Fibroblast of the aortic adventitia (primary cell): ENCODE data around the gene TAF4. TPM values are rescaled to one million over a fixed set of nuclear protein-coding genes. Genes with fewer than 3 reads are reported as not detected.

Experiments
- DNase-seq: peaks from one replicate; pipeline ENCODE4 v3.0.0-alpha.2; 2010; ENCODE audit warnings: low read depth
- H3K4me3 ChIP-seq: 2 replicates; pipeline ENCODE4 v1.5.1; 2011; ENCODE audit warnings: low read depth, mild to moderate bottlenecking, control low read depth, low read length, moderate library complexity
- total RNA-seq: library from RNA; depleted of rRNA; stranded (reverse); fragments of >200 nt; gene quantifications from 2 replicates; pipeline ENCODE4 v1.2.3, GENCODE V29; 2012; ENCODE audit warnings: low replicate concordance
- TF ChIP-seq, protein P1 (sequence below): IDR thresholded peaks from 2 replicates; pipeline ENCODE4 v1.5.1; 2011; ENCODE audit warnings: mild to moderate bottlenecking, low read length, control low read depth, inconsistent platforms; ENCODE audit not compliant: insufficient read depth

Gene TAF4
- total RNA-seq, 1 donor: 5.4 TPM

GRCh38 chr20:62104791-62105345, 39.2 kb upstream of the TAF4 start:
- peak; percentile 10 for DNase-seq
- no peak overlapping the region for H3K4me3 ChIP-seq
- TF ChIP-seq, protein P1, sequence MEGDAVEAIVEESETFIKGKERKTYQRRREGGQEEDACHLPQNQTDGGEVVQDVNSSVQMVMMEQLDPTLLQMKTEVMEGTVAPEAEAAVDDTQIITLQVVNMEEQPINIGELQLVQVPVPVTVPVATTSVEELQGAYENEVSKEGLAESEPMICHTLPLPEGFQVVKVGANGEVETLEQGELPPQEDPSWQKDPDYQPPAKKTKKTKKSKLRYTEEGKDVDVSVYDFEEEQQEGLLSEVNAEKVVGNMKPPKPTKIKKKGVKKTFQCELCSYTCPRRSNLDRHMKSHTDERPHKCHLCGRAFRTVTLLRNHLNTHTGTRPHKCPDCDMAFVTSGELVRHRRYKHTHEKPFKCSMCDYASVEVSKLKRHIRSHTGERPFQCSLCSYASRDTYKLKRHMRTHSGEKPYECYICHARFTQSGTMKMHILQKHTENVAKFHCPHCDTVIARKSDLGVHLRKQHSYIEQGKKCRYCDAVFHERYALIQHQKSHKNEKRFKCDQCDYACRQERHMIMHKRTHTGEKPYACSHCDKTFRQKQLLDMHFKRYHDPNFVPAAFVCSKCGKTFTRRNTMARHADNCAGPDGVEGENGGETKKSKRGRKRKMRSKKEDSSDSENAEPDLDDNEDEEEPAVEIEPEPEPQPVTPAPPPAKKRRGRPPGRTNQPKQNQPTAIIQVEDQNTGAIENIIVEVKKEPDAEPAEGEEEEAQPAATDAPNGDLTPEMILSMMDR: no peak

GRCh38 chr20:62104234-62104789, 38.6 kb upstream of the TAF4 start:
- no peak for DNase-seq
- TF ChIP-seq, protein P1: no peak
- H3K4me3 ChIP-seq: no peak overlapping the region

GRCh38 chr20:62103508-62104233, 38.0 kb upstream of the TAF4 start:
- no peak overlapping the region for H3K4me3 ChIP-seq
- TF ChIP-seq, protein P1: no peak
- no peak for DNase-seq

DNA sequence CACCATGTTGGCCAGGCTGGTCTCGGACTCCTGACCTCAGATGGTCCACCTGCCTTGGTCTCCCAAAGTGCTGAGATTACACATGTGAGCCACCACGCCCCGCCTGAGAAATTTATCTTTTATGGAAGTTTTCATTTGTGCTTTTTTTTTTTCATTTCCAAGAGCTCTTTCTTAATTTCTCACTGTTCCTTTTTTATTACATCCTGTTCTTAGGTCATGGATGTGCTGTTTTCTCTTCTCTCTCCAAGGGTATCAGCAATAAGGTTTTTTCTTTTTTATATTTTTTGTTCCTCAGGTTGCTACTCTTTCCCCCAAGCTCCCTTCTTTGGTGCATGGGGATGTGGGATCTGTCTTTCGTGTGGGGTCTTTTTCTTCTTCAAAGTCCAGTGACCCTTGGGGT, 35.4 kb upstream of the TAF4 start:
- TF ChIP-seq, protein P1: no peak
- no peak for DNase-seq
- H3K4me3 ChIP-seq: no peak overlapping the region

DNA sequence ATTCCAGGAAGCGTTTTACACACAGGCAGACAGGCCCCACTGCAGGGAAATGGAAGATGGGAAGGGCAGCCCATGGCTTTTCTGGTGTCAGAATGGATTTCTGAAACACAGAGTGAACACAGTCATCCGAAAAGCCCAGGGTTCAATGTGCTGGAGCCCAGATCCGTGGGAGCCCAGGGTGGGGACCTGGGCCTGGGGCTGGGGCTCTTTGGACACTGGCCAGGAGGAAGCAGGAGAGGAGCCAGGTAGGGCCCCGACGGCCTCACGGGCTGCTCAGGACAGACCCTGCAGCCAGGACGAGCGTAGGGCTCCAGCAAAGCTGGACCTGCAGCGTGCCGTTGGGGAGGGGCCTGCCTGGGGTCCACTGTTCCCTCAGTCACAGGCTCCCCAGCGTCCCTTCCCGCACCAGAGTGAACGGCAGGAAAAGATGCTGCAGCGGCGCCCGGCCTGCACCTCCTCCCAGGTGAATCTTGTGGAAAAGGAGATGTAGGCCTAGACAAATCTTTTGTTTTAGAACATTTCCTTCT, 32.3 kb upstream of the TAF4 start:
- TF ChIP-seq, protein P1: no peak
- no peak for DNase-seq
- H3K4me3 ChIP-seq: no peak overlapping the region

DNA sequence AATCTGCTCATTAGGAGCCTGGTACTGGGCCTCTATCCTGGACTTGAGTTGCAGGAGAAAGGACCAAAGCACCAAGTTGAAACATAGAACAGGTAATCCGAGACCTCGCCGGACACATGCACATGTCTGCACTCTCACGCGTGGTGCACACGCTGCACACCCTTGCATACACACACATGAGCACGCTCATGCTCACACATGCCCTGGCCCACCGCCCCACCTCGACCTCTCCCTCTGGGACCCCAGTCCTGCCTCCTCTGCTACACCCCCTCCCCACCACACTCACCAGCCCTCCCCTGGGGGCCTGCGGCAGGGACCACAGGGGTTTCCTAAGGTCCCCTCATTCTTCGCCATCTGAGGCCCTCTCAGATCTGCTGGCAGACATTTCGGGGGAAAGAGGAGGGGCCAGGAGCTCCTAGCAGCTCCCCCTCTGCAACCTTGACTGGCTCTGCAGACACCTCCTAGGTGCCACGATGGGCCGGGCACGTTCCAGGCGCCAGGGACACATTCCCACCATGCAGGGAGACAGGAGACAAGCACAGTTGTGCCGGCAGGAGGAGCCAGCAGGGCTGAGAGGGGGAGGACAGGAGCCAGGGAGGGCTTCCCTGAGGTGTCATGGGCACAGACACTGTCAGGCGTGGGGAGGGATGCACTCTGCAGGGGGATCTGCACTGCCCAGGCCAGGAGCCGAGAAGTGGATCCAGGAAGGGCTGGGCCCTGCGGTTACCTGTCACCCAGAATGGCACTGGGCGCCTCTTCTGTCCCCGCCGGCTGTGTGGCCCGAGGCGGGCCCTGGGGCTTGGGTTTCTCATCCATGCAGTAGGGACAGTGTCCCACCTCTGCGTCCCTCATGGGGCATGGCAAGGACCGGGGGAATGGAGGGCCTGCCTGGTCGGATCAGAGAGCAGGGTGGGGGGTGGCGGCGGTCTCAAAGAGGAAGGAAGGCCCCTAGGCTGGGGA, 31.0 kb upstream of the TAF4 start:
- TF ChIP-seq, protein P1: no peak
- no peak for DNase-seq
- no peak overlapping the region for H3K4me3 ChIP-seq
